Endothelial cell of umbilical vein (primary cell): ENCODE measurements around the gene CEACAM4. TPM values are rescaled to one million over a fixed set of nuclear protein-coding genes. Genes with fewer than 3 reads are reported as not detected.

ENCODE experiments used
- BruUV-seq: library from RNA; stranded (reverse); fragments of 400-500 nt; replicated peaks from 2 replicates; lab custom pipeline; 2021; lab: Mats Ljungman, UMichigan
- CTCF ChIA-PET: fragments of 300-600, 350-600 bp; sonication (Branson Sonifier 250); formaldehyde crosslinking; loops from one replicate; lab custom pipeline; 2021; ENCODE audit warnings: antibody characterized with exemption, inconsistent platforms; lab: Charles Lee
- POLR2A ChIA-PET: fragments of 300-600, 350-600 bp; sonication (Branson Sonifier 250); formaldehyde crosslinking; loops from one replicate; lab custom pipeline; 2021; ENCODE audit warnings: antibody characterized with exemption, inconsistent platforms; lab: Charles Lee
- DNase-seq: peaks from one replicate; pipeline ENCODE4 v3.0.0-alpha.2; 2011; ENCODE audit warnings: low read depth, low spot score
- FAIRE-seq: peaks from 2 replicates; lab custom pipeline; 2011; peaks lifted over from hg19 to GRCh38; lab: Jason Lieb, UNC
- H2AFZ ChIP-seq: 2 replicates; pipeline ENCODE4 v1.6.0; 2012; ENCODE audit warnings: low read depth, low read length, control low read depth, inconsistent platforms
- H3K27ac ChIP-seq: 2 replicates; pipeline ENCODE4 v1.5.1; 2011; ENCODE audit warnings: low read depth, mild to moderate bottlenecking, control low read depth, low read length, moderate library complexity; ENCODE audit not compliant: insufficient read depth
- H3K27me3 ChIP-seq, 2 experiments: 2 replicates each; pipeline versions ENCODE4 v1.6.0 to v1.6.1; 2011; ENCODE audit warnings: low read length in 2 of 2, mixed read lengths in 1 of 2; ENCODE audit not compliant: control insufficient read depth in 2 of 2, insufficient read depth in 2 of 2
- H3K36me3 ChIP-seq, 2 experiments: 2 replicates in 1 of 2; 3 replicates in 1 of 2; pipeline ENCODE4 v1.5.1; 2011; ENCODE audit warnings: low read length in 2 of 2, mild to moderate bottlenecking in 1 of 2, moderate library complexity in 1 of 2; ENCODE audit not compliant: control insufficient read depth in 2 of 2, insufficient read depth in 2 of 2; ENCODE audit errors: extremely low read depth in 1 of 2
- H3K4me1 ChIP-seq: 3 replicates; pipeline ENCODE4 v1.5.1; 2011; ENCODE audit warnings: mild to moderate bottlenecking, low read length; ENCODE audit not compliant: control insufficient read depth, insufficient read depth; ENCODE audit errors: extremely low read depth
- H3K4me2 ChIP-seq: 2 replicates; pipeline ENCODE4 v1.6.1; 2011; ENCODE audit warnings: low read length, control low read depth, mixed read lengths; ENCODE audit not compliant: insufficient read depth
- H3K4me3 ChIP-seq, 3 experiments: fragments of 200-600 bp in 1 of 3; sonication (generic), shearing (Covaris generic) in 1 of 3; replicated peaks in 1 of 3; 2 replicates each; pipeline ENCODE4 v1.5.1; 2011 to 2016; ENCODE audit warnings: control low read depth in 3 of 3, low read length in 3 of 3, mild to moderate bottlenecking in 2 of 3, inconsistent platforms in 1 of 3, low read depth in 1 of 3, moderate library complexity in 1 of 3; ENCODE audit not compliant: insufficient read depth in 1 of 3
- H3K79me2 ChIP-seq: 2 replicates; pipeline ENCODE4 v1.6.0; 2012; ENCODE audit warnings: low read length, inconsistent platforms; ENCODE audit not compliant: control insufficient read depth, insufficient read depth
- H3K9ac ChIP-seq: replicated peaks from 2 replicates; pipeline ENCODE3; 2011; ENCODE audit warnings: low read length, control low read depth; ENCODE audit not compliant: insufficient read depth; ENCODE audit errors: extremely low read depth
- H3K9me1 ChIP-seq: replicated peaks from 3 replicates; pipeline ENCODE4 v1.6.0; 2011; ENCODE audit warnings: mild to moderate bottlenecking, low read length; ENCODE audit not compliant: control insufficient read depth, insufficient read depth; ENCODE audit errors: extremely low read depth
- H3K9me3 ChIP-seq: replicated peaks from 2 replicates; pipeline ENCODE4 v1.5.1; 2012; ENCODE audit warnings: low read length, inconsistent platforms; ENCODE audit not compliant: control insufficient read depth, insufficient read depth
- H4K20me1 ChIP-seq: replicated peaks from 2 replicates; pipeline ENCODE3; 2011; ENCODE audit warnings: mild to moderate bottlenecking, low read length; ENCODE audit not compliant: control insufficient read depth, insufficient read depth; ENCODE audit errors: extremely low read depth
- EZH2 ChIP-seq: IDR thresholded peaks from 2 replicates; pipeline ENCODE4 v1.6.1; 2012; ENCODE audit warnings: borderline replicate concordance, low read depth, mild to moderate bottlenecking, moderate library complexity, low read length, inconsistent platforms; ENCODE audit not compliant: severe bottlenecking
- FOS ChIP-seq: IDR thresholded peaks from 2 replicates; pipeline ENCODE4 v1.6.1; 2011; ENCODE audit warnings: mild to moderate bottlenecking, low read length, moderate library complexity, borderline replicate concordance; ENCODE audit not compliant: insufficient read depth
- GATA2 ChIP-seq: IDR thresholded peaks from 2 replicates; pipeline ENCODE4 v1.7.0; 2011; ENCODE audit warnings: low read depth, mild to moderate bottlenecking, moderate library complexity, mixed read lengths, low read length; ENCODE audit not compliant: insufficient read length, insufficient read depth
- JUN ChIP-seq: IDR thresholded peaks from 2 replicates; pipeline ENCODE4 v1.6.1; 2011; ENCODE audit warnings: borderline replicate concordance, low read depth; ENCODE audit not compliant: insufficient read length, insufficient read depth
- MYC ChIP-seq: IDR thresholded peaks from one replicate; pipeline ENCODE4 v1.6.1; 2011; ENCODE audit warnings: mild to moderate bottlenecking, low read depth, low read length
- POLR2A ChIP-seq: IDR thresholded peaks from 2 replicates; pipeline ENCODE4 v1.6.1; 2012; ENCODE audit warnings: low read depth, mild to moderate bottlenecking, control low read depth, low read length
- POLR2AphosphoS5 ChIP-seq: IDR thresholded peaks from 2 replicates; pipeline ENCODE4 v1.6.1; 2012; ENCODE audit warnings: low read depth, mild to moderate bottlenecking, control low read depth, low read length, moderate library complexity; ENCODE audit not compliant: insufficient read depth
- dilution Hi-C: fragments of 300-500 bp; cut with MboI; formaldehyde crosslinking; loops from one replicate; pipeline ENCODE4 v1.15.0; 2019; ENCODE audit warnings: low sequenced_read_pairs; ENCODE audit not compliant: extremely low pct_ligation_motif_present
- intact Hi-C: fragments of 100-400 bp; cut with micrococcal nuclease; formaldehyde crosslinking; loops from one replicate; pipeline ENCODE4 v1.10.0; 2022
- polyA plus RNA-seq, 4 experiments: library from polyadenylated mRNA; depleted of rRNA in 3 of 4; stranded (reverse) in 3 of 4; unstranded in 1 of 4; fragments of >200 nt; gene quantifications; 2 replicates each; pipeline versions ENCODE4 v1.2.1 to v1.2.3, GENCODE V29; 2011 to 2012; ENCODE audit warnings: missing spikeins in 1 of 4
- total RNA-seq: library from RNA; stranded (reverse); gene quantifications from 2 replicates; pipeline ENCODE4 v1.2.3, GENCODE V29; 2021
- TF ChIP-seq, protein P1 (sequence below): IDR thresholded peaks from 2 replicates; pipeline ENCODE4 v1.6.1; 2011; ENCODE audit not compliant: insufficient read depth, insufficient read length
- TF ChIP-seq, protein P2 (sequence below), 2 donors: IDR thresholded peaks; 1 replicate in 1 of 2; 2 replicates in 1 of 2; pipeline ENCODE4 v1.5.1; 2011; ENCODE audit warnings: low read length in 2 of 2, mild to moderate bottlenecking in 2 of 2, moderate library complexity in 2 of 2, control low read depth in 1 of 2, inconsistent platforms in 1 of 2, low read depth in 1 of 2; ENCODE audit not compliant: insufficient read depth in 1 of 2; ENCODE audit errors: extremely low read depth in 1 of 2

Gene CEACAM4
- total and polyA plus RNA-seq, 2 donors (not counting 3 experiments of a cell fraction or from before 2014, with no cell fraction given) = not detected

- Histone ChIP-seq H3K9me1 (no peaks in the 10 kb centered on the region), H3K4me1 (no peaks in the 10 kb centered on the region), H3K27ac (no peak overlapping the region), H2AFZ (no peak overlapping the region), H3K36me3 (no peaks in the 10 kb centered on the region), H3K9ac (no peak overlapping the region), H3K9me3 (no peaks in the 10 kb centered on the region), H3K4me2 (no peak overlapping the region), H3K27me3 (no peaks in the 10 kb centered on the region), H3K79me2 (no peaks in the 10 kb centered on the region), H4K20me1 (no peaks in the 10 kb centered on the region), H3K4me3 (no peak overlapping the region)
- BruUV-seq = no TSS peak
- ChIA-PET POLR2A (no interaction called here), CTCF (interaction anchor here (0.6 to 1.2 kb wide), 2 partner anchors 20 to 34 kb away, joined by 3 to 4 read pairs; no protein-coding TSS in a partner anchor)
- TF ChIP-seq GATA2 = no peak
- no peak for TF ChIP-seq POLR2A
- no peak for TF ChIP-seq FOS
- TF ChIP-seq, protein P1, sequence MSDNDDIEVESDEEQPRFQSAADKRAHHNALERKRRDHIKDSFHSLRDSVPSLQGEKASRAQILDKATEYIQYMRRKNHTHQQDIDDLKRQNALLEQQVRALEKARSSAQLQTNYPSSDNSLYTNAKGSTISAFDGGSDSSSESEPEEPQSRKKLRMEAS = no peak
- TF ChIP-seq, protein P2, sequence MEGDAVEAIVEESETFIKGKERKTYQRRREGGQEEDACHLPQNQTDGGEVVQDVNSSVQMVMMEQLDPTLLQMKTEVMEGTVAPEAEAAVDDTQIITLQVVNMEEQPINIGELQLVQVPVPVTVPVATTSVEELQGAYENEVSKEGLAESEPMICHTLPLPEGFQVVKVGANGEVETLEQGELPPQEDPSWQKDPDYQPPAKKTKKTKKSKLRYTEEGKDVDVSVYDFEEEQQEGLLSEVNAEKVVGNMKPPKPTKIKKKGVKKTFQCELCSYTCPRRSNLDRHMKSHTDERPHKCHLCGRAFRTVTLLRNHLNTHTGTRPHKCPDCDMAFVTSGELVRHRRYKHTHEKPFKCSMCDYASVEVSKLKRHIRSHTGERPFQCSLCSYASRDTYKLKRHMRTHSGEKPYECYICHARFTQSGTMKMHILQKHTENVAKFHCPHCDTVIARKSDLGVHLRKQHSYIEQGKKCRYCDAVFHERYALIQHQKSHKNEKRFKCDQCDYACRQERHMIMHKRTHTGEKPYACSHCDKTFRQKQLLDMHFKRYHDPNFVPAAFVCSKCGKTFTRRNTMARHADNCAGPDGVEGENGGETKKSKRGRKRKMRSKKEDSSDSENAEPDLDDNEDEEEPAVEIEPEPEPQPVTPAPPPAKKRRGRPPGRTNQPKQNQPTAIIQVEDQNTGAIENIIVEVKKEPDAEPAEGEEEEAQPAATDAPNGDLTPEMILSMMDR (IDR thresholded peaks at IDR 0.05; ENCODE audit: extremely low read depth in 1 of 2, insufficient read depth in 1 of 2, low read depth in 1 of 2, low read length in 2 of 2) = no peak
- TF ChIP-seq JUN = no peak
- TF ChIP-seq MYC = no peak
- TF ChIP-seq EZH2 = no peak
- TF ChIP-seq POLR2AphosphoS5 = no peak
- DNase-seq = no peak
- dilution Hi-C loops (no loop called here), intact Hi-C loops (no loop called here)
- no peak for FAIRE-seq
These were observed 5.2 kb downstream of the CEACAM4 start for GRCh38 chr19:41621654-41622053.
